ENCODE data around the gene MTMR11.

DNA sequence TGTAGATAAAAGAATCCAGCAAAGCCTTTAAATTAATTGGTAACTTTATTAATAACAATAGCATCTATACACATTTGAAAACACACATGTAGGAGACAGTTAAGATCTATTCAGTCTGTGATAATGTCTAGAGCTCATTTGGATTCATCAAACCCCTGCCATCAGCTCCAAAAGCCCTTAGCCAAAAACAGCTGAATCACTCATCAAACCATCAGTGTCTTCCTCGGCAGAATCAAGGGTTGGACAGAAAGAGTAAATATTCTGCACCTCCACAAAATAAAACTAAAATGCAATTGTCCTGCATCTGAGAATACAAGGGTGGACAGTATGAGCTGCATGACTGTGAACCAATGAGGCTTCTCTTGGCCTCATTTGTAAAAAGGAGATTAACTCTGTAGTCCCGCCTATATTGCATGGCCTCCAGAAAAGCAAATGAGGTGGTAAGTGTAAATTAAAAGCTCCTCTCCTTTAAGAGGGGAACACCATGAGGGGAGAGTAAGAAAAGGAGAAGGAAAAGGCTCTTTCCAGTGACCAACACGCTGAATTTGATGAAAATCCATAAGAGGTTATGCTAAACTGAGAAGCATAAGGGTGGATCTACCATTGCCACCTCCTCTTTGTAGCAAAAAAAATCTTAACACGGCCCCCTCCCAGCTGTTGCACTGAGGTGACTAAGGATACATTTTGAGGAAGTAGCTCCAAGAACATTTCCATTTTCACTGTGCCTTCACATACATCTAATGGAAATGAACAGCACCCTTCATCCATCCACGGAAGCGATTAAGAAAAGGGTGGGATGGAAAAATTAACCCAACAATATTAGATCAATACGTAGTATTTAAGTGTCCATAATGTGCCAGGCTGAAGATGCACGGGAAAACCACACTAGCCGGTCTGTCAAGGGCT lies 52.0 kb downstream of the MTMR11 start:
- TF ChIP-seq CTCF (IDR thresholded peaks at IDR 0.05; ENCODE audit: low read length) = no peak
- TF ChIP-seq EZH2 (optimal IDR thresholded peaks at IDR 0.05; ENCODE audit: low read depth, low read length) = no peak
- TF ChIP-seq EZH2phosphoT487 (IDR thresholded peaks at IDR 0.05; ENCODE audit: low read length) = no peak

Data from MM.1S (cell line).